Peyer's patch (tissue), 4 donors: ENCODE data around the gene IDH3G. TPM values are rescaled to one million over a fixed set of nuclear protein-coding genes. Genes with fewer than 3 reads are reported as not detected.

Experiments
- DNase-seq, 3 donors: peaks; one replicate each; pipeline ENCODE4 v3.0.0-alpha.2; 2017 to 2019
- H3K27ac ChIP-seq, 4 donors: fragments of 200-600 bp; sonication (generic); one replicate each; pipeline ENCODE4 v1.5.1; 2016 to 2019
- H3K27me3 ChIP-seq, 2 donors: fragments of 200-600 bp; sonication (generic); one replicate each; pipeline ENCODE4 v1.5.1; 2019
- H3K36me3 ChIP-seq, 3 donors: fragments of 200-600 bp; sonication (generic); one replicate each; pipeline ENCODE4 v1.5.1; 2016 to 2019
- H3K4me1 ChIP-seq, 4 donors: fragments of 200-600 bp; sonication (generic); one replicate each; pipeline ENCODE4 v1.5.1; 2016 to 2019
- H3K4me3 ChIP-seq, 4 donors: fragments of 200-600 bp; sonication (generic); 1 replicate in 3 of 4; 2 replicates in 1 of 4; pipeline ENCODE4 v1.5.1; 2016 to 2019; ENCODE audit warnings: mild to moderate bottlenecking in 1 of 4
- H3K9me3 ChIP-seq, 4 donors: fragments of 200-600 bp; sonication (generic); one replicate each; pipeline ENCODE4 v1.5.1; 2016 to 2019; ENCODE audit warnings: mild to moderate bottlenecking in 1 of 4
- CTCF ChIP-seq, 6 experiments: fragments of 450-650 bp in 4 of 6; fragments of 200-600 bp in 2 of 6; sonication (generic) in 1 of 6; IDR thresholded peaks; one replicate each; pipeline ENCODE4 v1.5.1; 2017 to 2019; ENCODE audit warnings: antibody characterized with exemption in 6 of 6, mild to moderate bottlenecking in 3 of 6, moderate library complexity in 1 of 6
- POLR2A ChIP-seq, 2 donors: fragments of 450-650 bp; IDR thresholded peaks; one replicate each; pipeline ENCODE4 v1.5.1; 2017; ENCODE audit warnings: antibody characterized with exemption in 2 of 2, mild to moderate bottlenecking in 2 of 2, moderate library complexity in 2 of 2
- total RNA-seq, 4 donors: library from RNA; depleted of rRNA; stranded (reverse); fragments of >200 nt; gene quantifications; one replicate each; pipeline ENCODE4 v1.1.0, GENCODE V29; 2016

IDH3G gene
- total RNA-seq, 4 donors from 2014 or later = 108 to 153 (median 126) TPM

- Histone ChIP-seq H3K9me3 (peaks cover 0 to 4% (median 0%) of the 10 kb centered on the region in 4 donors), H3K4me3 (no peak overlapping the region), H3K27me3 (no peaks in the 10 kb centered on the region), H3K4me1 (peaks cover 0 to 20% (median 0%) of the 10 kb centered on the region in 4 donors), H3K36me3 (peaks cover 0 to 31% (median 0%) of the 10 kb centered on the region in 3 donors), H3K27ac (no peak overlapping the region)
- TF ChIP-seq CTCF (IDR thresholded peaks at IDR 0.05) = no peak
- TF ChIP-seq POLR2A (IDR thresholded peaks at IDR 0.05) = no peak
- no peak for DNase-seq
These were observed 2.9 kb downstream of the IDH3G start for GRCh38 chrX:153791104-153791852.

GRCh38 chrX:153789654-153790053 is 4.5 kb downstream of the IDH3G start:
- H3K27me3 ChIP-seq = no peaks in the 10 kb centered on the region
- no peak overlapping the region for H3K27ac ChIP-seq
- no peak for DNase-seq
- TF ChIP-seq CTCF (IDR thresholded peaks at IDR 0.05) = no peak
- TF ChIP-seq POLR2A (IDR thresholded peaks at IDR 0.05) = no peak
- H3K9me3 ChIP-seq = peaks cover 0 to 4% (median 0%) of the 10 kb centered on the region in 4 donors
- no peak overlapping the region for H3K4me3 ChIP-seq
- peaks cover 0 to 45% (median 0%) of the 10 kb centered on the region in 3 donors for H3K36me3 ChIP-seq
- H3K4me1 ChIP-seq = peaks cover 0 to 11% (median 0%) of the 10 kb centered on the region in 4 donors

GRCh38 chrX:153786669-153787068 is 7.5 kb downstream of the IDH3G start:
- H3K9me3 ChIP-seq = no peaks in the 10 kb centered on the region
- no peaks in the 10 kb centered on the region for H3K4me1 ChIP-seq
- no peak for TF ChIP-seq CTCF (IDR thresholded peaks at IDR 0.05)
- no peak for TF ChIP-seq POLR2A (IDR thresholded peaks at IDR 0.05)
- no peak for DNase-seq
- H3K27me3 ChIP-seq = no peaks in the 10 kb centered on the region
- H3K36me3 ChIP-seq = peaks cover 0 to 45% (median 0%) of the 10 kb centered on the region in 3 donors
- H3K4me3 ChIP-seq = no peak overlapping the region
- H3K27ac ChIP-seq = no peak overlapping the region

GRCh38 chrX:153784325-153784967 is 9.7 kb downstream of the IDH3G start:
- Histone ChIP-seq H3K27ac (no peak overlapping the region), H3K36me3 (peaks cover 0 to 38% (median 0%) of the 10 kb centered on the region in 3 donors), H3K27me3 (no peaks in the 10 kb centered on the region), H3K4me3 (no peak overlapping the region), H3K4me1 (peaks cover 0 to 13% (median 5%) of the 10 kb centered on the region in 4 donors), H3K9me3 (no peaks in the 10 kb centered on the region)
- DNase-seq = no peak
- TF ChIP-seq POLR2A (IDR thresholded peaks at IDR 0.05) = no peak
- TF ChIP-seq CTCF (IDR thresholded peaks at IDR 0.05) = no peak

- no peak for DNase-seq
- H3K4me1 ChIP-seq = peaks cover 0 to 13% (median 5%) of the 10 kb centered on the region in 4 donors
- H3K36me3 ChIP-seq = peaks cover 0 to 31% (median 0%) of the 10 kb centered on the region in 3 donors
- H3K4me3 ChIP-seq = no peak overlapping the region
- no peaks in the 10 kb centered on the region for H3K27me3 ChIP-seq
- TF ChIP-seq CTCF (IDR thresholded peaks at IDR 0.05) (no peak), POLR2A (IDR thresholded peaks at IDR 0.05) (no peak)
- no peaks in the 10 kb centered on the region for H3K9me3 ChIP-seq
- no peak overlapping the region for H3K27ac ChIP-seq
These were observed 10.7 kb downstream of the IDH3G start for GRCh38 chrX:153783378-153784013.
